GM11168 (cell line): ENCODE results near the gene SAMMSON.

ENCODE experiments used
- in situ Hi-C: fragments of 300-500 bp; cut with MboI; formaldehyde crosslinking; loops from one replicate; pipeline ENCODE4 v1.12.0; 2022; ENCODE audit warnings: low sequenced_read_pairs; ENCODE audit not compliant: unreplicated experiment

The SAMMSON gene

GRCh38 chr3:70006089-70006488 lies 6.6 kb downstream of the SAMMSON start:
- in situ Hi-C loops: no loop called here

- in situ Hi-C loops: no loop called here
Observed at GRCh38 chr3:70010346-70010745, 10.8 kb downstream of the SAMMSON start.

GRCh38 chr3:70011582-70011981 lies 12.0 kb downstream of the SAMMSON start:
- in situ Hi-C loops: no loop called here

- in situ Hi-C loops: no loop called here
Observed at GRCh38 chr3:70020906-70021660, 21.6 kb downstream of the SAMMSON start.

GRCh38 chr3:70028361-70028760 lies 28.8 kb downstream of the SAMMSON start:
- in situ Hi-C loops: no loop called here

GRCh38 chr3:70038693-70039092 lies 39.2 kb downstream of the SAMMSON start:
- in situ Hi-C loops: no loop called here

GRCh38 chr3:70040386-70040785 lies 40.9 kb downstream of the SAMMSON start:
- in situ Hi-C loops: no loop called here

GRCh38 chr3:70042641-70043040 lies 43.1 kb downstream of the SAMMSON start:
- in situ Hi-C loops: no loop called here

- in situ Hi-C loops: no loop called here
Observed at GRCh38 chr3:70049761-70050160, 50.2 kb downstream of the SAMMSON start.

- in situ Hi-C loops: no loop called here
Observed at GRCh38 chr3:70053293-70053692, 53.8 kb downstream of the SAMMSON start.

GRCh38 chr3:70056081-70056480 lies 56.5 kb downstream of the SAMMSON start:
- in situ Hi-C loops: no loop called here

GRCh38 chr3:70057426-70057825 lies 57.9 kb downstream of the SAMMSON start:
- in situ Hi-C loops: no loop called here

GRCh38 chr3:70061096-70061495 lies 61.6 kb downstream of the SAMMSON start:
- in situ Hi-C loops: no loop called here

- in situ Hi-C loops: no loop called here
Observed at GRCh38 chr3:70064194-70064779, 64.8 kb downstream of the SAMMSON start.

GRCh38 chr3:70065696-70066253 lies 66.2 kb downstream of the SAMMSON start:
- in situ Hi-C loops: no loop called here

GRCh38 chr3:70067860-70068521 lies 68.5 kb downstream of the SAMMSON start:
- in situ Hi-C loops: no loop called here

- in situ Hi-C loops: no loop called here
Observed at GRCh38 chr3:70069557-70069956, 70.0 kb downstream of the SAMMSON start.

- in situ Hi-C loops: no loop called here
Observed at GRCh38 chr3:70071138-70071537, 71.6 kb downstream of the SAMMSON start.

- in situ Hi-C loops: no loop called here
Observed at GRCh38 chr3:70072180-70072579, 72.6 kb downstream of the SAMMSON start.

GRCh38 chr3:70072754-70073153 lies 73.2 kb downstream of the SAMMSON start:
- in situ Hi-C loops: no loop called here

GRCh38 chr3:70075101-70075500 lies 75.6 kb downstream of the SAMMSON start:
- in situ Hi-C loops: no loop called here
